T-helper 17 cell (primary cell): ENCODE results near the gene DCDC2C. TPM values are rescaled to one million over a fixed set of nuclear protein-coding genes. Genes with fewer than 3 reads are reported as not detected.
A peak's percentile ranks its signal among the peaks of the same experiment; 100 is the strongest.
"Not testable (repeated sequence)": the region's sequence is repeated elsewhere in the genome, so short reads cannot be mapped to it uniquely, and the experiment has no call there.

Experiments
- ATAC-seq: fragments of 150-1000 bp; cut with Tn5 transposase; 2 replicates; pipeline ENCODE4 v1.10.0; 2021; ENCODE audit warnings: mild to moderate bottlenecking, moderate library complexity
- DNase-seq, 3 donors: peaks; one replicate each; pipeline versions ENCODE4 v3.0.0 to v3.0.0-alpha.2; 2020 to 2021
- H3K9me3 ChIP-seq: one replicate; pipeline ENCODE4 v1.7.0; 2013; ENCODE audit warnings: low read length, mild to moderate bottlenecking; ENCODE audit not compliant: control insufficient read depth, poor library complexity, severe bottlenecking
- H3K27ac Mint-ChIP-seq: one replicate; pipeline ENCODE4 v1.8.0; 2022; ENCODE audit warnings: mild to moderate bottlenecking, moderate library complexity, mixed read lengths
- H3K27me3 Mint-ChIP-seq: one replicate; pipeline ENCODE4 v1.8.0; 2022; ENCODE audit warnings: mixed read lengths
- H3K36me3 Mint-ChIP-seq: one replicate; pipeline ENCODE4 v1.8.0; 2022; ENCODE audit warnings: low read depth, mixed read lengths
- H3K4me1 Mint-ChIP-seq: one replicate; pipeline ENCODE4 v1.8.0; 2022; ENCODE audit warnings: mild to moderate bottlenecking, mixed read lengths
- H3K4me3 Mint-ChIP-seq: one replicate; pipeline ENCODE4 v1.8.0; 2022; ENCODE audit warnings: mild to moderate bottlenecking, moderate library complexity, mixed read lengths
- total RNA-seq, 4 donors: library from RNA in 2 of 4; stranded (reverse) in 2 of 4; gene quantifications; one replicate each; pipeline ENCODE4 v1.2.3 and lab custom pipeline; 2022 to 2026

DCDC2C gene, protein sequence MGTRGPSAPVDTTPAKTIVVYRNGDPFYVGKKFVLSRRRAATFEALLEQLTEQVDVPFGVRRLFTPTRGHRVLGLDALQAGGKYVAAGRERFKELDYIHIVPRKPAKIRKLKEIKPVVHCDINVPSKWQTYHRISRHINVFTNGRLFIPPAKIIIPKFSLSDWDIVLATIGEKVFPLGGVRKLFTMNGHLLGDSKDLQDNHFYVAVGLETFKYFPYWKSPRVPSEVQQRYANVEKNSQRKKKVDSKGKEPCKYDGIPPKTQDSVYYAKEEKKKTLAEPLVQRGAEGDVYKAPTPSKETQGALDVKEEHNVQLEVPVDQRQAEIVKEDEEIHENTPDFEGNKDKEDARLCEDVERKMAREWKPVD
- total RNA-seq = not detected
- 0 reads per million in 2 donors for total RNA-seq (lab: John Stamatoyannopoulos, UW)

- Mint-ChIP-seq H3K27ac (no peak within 1 kb of the TSS), H3K4me3 (no peak within 1 kb of the TSS), H3K4me1 (no peaks in the 10 kb centered on the region), H3K27me3 (peaks cover 62% of the 10 kb centered on the region), H3K36me3 (peaks cover 2% of the 10 kb centered on the region)
- H3K9me3 ChIP-seq = no peaks in the 10 kb centered on the region
- DNase-seq (no peak), ATAC-seq (no peak)
Observed at GRCh38 chr2:3703236-3703756, at the start of gene DCDC2C. DCDC2C (plus strand) TSS chr2:3703575; CDS start chr2:3703752, 177 bp downstream.

DNA sequence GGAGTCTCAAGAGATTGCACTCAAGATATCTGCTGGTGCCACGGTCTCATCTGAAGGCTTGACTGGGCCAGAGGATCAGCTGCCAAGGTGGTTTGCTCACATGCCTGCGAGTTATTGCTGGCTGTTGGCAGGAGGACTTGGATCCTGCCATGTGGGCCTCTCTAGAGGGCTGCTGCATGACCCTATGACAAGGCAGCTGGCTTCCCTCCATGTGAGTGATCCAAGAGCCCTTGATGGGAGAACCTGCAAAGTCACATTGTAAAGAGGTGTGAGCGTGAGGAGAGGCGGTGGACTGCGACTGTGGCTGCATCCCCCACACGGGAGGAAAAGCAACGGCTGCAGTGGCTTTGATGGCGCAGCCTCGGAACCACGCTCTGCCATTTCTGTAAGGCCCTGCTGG, 49.4 kb upstream of the DCDC2C start:
- H3K9me3 ChIP-seq = no peaks in the 10 kb centered on the region
- ATAC-seq (no peak), DNase-seq (no peak)
- H3K27ac Mint-ChIP-seq = no peak overlapping the region
- H3K27me3 Mint-ChIP-seq = no peaks in the 10 kb centered on the region
- no peak overlapping the region for H3K4me3 Mint-ChIP-seq
- peaks cover 14% of the 10 kb centered on the region for H3K4me1 Mint-ChIP-seq
- peaks cover 3% of the 10 kb centered on the region for H3K36me3 Mint-ChIP-seq

DNA sequence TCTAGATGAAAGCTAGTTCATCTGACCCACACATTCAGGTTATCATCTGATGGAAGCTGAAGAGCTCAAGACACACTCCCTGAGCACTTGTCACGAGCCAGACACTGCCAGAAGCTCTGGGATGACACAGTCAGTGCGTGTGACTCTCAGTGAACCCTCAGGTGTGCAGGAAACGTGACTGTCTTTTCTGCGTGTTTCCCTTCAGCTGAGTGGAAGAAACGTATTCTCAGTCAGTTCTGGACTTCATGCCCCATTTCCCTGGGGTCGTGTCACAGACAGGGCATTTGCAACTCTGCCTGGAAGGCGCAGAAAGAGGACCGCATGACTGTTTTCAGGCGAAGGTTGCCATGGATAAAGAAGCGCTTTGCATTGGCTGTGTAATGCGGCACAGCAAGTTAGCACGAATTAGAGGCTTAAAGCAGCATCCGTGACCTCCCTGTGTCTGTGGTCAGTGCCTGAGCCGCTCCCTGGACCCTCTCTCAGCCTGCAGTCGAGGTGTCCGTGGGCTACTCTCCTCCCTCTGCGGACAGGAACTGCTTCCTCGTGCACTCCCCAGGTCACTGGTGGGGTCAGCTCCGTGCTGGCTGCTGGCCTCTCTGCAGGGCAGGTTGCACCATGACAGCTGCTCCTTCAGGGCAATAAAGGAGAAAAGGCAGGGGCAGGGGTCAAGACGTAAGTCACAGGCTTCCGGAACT, 48.7 kb upstream of the DCDC2C start:
- Mint-ChIP-seq H3K4me1 (peaks cover 14% of the 10 kb centered on the region), H3K4me3 (no peak overlapping the region), H3K27me3 (no peaks in the 10 kb centered on the region), H3K36me3 (peaks cover 3% of the 10 kb centered on the region), H3K27ac (no peak overlapping the region)
- H3K9me3 ChIP-seq = no peaks in the 10 kb centered on the region
- no peak for DNase-seq
- ATAC-seq = no peak

DNA sequence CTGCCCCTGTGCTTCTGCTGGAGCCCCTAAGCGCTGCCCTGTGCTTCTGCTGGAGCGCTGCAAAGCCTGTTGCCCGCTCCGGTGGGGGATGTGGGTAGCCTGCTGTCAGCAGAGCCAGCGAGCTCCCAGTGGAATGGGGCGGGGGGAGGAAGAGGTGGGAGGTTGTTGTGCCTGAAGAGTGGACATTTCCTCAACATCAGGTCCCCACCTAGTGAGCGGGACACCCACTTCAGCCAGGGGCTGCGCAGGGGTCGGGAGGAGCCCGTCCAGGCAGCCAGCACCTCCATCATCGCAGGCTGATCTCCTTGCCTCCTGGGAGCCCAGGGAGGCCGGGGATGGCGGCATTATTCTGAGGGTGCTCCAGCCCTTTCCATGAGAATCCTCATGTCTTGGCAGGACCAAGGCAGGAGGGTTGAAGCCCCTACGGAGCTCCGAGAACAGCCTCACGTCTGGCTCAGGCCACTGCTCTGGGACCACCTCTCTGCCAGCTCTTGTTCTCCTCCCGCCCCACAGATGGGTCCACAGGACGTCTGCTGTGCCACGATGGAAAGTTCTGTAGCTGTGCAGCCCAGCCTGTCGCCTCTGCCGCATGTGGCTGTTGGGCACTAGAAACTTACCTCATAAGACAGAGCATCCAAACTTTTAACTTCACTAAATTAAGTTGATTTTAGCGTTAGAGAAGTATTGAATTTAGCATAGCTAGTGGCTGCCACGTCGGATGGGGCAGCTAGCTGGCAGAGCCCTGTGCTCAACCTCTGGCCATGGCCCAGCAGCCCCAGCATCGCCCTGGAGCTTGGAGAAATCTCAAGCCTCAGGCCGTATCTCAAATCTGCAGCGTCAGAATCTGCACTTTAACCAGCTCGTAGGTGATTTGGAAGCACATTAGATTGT, 47.3 kb upstream of the DCDC2C start:
- Mint-ChIP-seq H3K4me3 (no peak overlapping the region), H3K36me3 (no peaks in the 10 kb centered on the region)

GRCh38 chr2:3656762-3657721, 46.3 kb upstream of the DCDC2C start:
- Mint-ChIP-seq H3K4me3 (no peak overlapping the region), H3K4me1 (peaks cover 8% of the 10 kb centered on the region), H3K27me3 (no peaks in the 10 kb centered on the region), H3K27ac (no peak overlapping the region), H3K36me3 (no peaks in the 10 kb centered on the region)
- H3K9me3 ChIP-seq = no peaks in the 10 kb centered on the region
- DNase-seq = no peak
- ATAC-seq = no peak

More for the DNA sequence above, 47.3 kb upstream of the DCDC2C start:
- ATAC-seq (no peak), DNase-seq (no peak)
- H3K27ac Mint-ChIP-seq = no peak overlapping the region
- H3K9me3 ChIP-seq = no peaks in the 10 kb centered on the region
- H3K27me3 Mint-ChIP-seq = no peaks in the 10 kb centered on the region
- H3K4me1 Mint-ChIP-seq = peaks cover 15% of the 10 kb centered on the region

DNA sequence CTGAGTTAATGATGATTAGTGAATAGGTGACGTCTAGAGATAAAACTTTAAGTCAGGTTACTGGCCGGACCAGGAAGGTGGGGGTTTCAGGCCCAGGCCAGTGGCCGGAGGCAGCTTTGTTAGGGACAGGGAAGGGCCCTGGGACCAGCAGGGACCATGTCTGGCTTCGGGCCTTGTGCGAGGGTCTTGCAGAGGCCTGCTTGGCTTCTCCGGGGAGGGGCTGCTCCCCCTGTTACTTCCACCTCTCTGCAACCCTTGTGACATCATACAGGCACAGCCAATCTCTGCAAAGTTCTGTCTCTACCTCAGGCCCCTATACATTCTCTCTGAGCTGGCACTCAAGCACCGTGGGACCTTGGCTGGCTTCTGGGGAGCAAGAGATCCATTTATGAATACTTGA, 45.5 kb upstream of the DCDC2C start, which contains the start of gene ALLC:
Gene ALLC (plus strand): TSS at position 320 of the 400 bp plus-strand sequence. CDS start 12,958 bp downstream, outside the sequence.
- Mint-ChIP-seq H3K27ac (peak within 1 kb of the TSS; percentile 62), H3K36me3 (no peaks in the 10 kb centered on the region), H3K27me3 (no peaks in the 10 kb centered on the region), H3K4me1 (peaks cover 8% of the 10 kb centered on the region), H3K4me3 (no peak within 1 kb of the TSS)
- H3K9me3 ChIP-seq = no peaks in the 10 kb centered on the region
- DNase-seq = no peak
- ATAC-seq = no peak

DNA sequence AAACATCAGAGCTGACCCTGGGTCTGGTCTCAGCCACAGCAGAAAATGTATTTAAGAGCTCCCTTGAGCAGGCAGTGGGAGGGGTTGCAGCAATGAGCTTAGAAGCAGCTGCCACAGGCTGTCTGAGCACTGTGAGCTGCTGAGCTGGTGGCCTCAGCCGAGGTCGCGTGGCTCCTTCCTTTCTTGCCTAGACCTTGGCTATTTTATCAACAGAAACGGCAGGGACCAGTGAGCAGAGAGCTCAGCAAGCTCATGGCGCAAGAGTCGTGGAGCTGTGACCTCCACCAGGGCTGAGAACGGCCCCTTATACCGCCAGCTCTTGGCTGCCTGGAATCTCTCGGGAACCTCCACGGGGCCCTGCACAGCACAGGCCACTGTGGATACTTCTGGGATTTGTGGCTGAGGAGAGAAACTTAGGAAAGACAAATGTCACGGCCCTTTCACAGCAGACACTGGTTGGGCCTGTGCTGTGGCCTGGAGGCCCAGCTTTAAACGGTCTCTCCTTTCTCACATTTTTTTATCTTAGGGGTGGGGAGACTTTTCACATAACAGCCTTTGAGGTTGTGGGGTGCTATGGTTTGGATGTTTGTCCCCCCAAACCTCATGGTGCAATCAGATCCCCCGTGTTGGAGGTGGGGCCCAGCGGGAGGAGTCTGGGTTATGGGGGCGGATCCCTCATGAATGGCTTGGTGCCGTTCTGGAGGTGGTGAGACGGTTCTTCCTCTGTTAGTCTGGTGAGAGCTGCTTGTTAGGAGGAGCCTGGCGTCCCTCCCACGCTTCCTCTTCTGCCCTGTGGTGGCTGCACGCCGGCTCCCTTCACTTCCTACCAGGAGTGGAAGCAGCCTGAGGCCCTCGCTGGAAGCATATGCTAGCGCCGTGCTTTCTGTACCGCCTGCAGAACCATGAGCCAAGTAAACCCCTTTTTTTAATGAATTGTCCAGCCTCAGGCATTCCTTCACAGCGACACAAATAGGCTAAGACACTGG, 43.6 kb upstream of the DCDC2C start:
- DNase-seq (no peak), ATAC-seq (no peak)
- H3K4me1 Mint-ChIP-seq = peaks cover 4% of the 10 kb centered on the region
- no peaks in the 10 kb centered on the region for H3K27me3 Mint-ChIP-seq
- no peaks in the 10 kb centered on the region for H3K36me3 Mint-ChIP-seq
- no peak overlapping the region for H3K4me3 Mint-ChIP-seq
- no peak overlapping the region for H3K27ac Mint-ChIP-seq
- no peaks in the 10 kb centered on the region for H3K9me3 ChIP-seq

- not testable (repeated sequence) for DNase-seq, H3K27ac Mint-ChIP-seq, H3K9me3 ChIP-seq, H3K36me3 Mint-ChIP-seq, H3K4me1 Mint-ChIP-seq, H3K27me3 Mint-ChIP-seq, H3K4me3 Mint-ChIP-seq, ATAC-seq
Observed at GRCh38 chr2:3660640-3661039, 42.7 kb upstream of the DCDC2C start.

DNA sequence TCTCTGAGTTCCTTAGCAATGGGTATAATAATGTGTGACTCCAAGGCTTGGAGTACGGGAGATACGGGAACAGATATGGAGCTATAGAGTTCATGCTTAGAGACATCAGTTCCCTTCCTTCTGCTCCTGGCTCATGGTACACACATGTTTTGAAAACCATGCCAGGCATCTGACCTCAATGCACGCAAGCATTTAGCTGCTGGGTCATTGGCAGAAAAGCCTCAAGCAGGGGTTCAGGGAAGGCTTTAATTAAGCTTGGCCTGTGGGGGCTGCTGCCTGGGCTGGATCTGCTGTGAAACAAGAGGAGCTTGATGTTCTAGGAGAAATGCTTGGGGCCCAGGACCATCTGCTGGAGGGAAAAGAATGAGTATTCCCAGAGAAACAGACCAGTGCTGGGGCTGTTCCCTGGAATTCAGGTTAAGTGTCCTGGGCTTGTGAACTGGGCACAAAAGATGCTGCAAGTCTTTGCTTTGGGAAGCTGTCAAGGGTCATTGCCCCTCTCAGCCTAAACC, 42.2 kb upstream of the DCDC2C start:
- H3K27me3 Mint-ChIP-seq = no peaks in the 10 kb centered on the region
- H3K4me1 Mint-ChIP-seq = peaks cover 4% of the 10 kb centered on the region
- no peak for ATAC-seq
- H3K9me3 ChIP-seq = no peaks in the 10 kb centered on the region
- H3K27ac Mint-ChIP-seq = peak overlapping the region; percentile 53
- H3K36me3 Mint-ChIP-seq = no peaks in the 10 kb centered on the region
- no peak overlapping the region for H3K4me3 Mint-ChIP-seq
- DNase-seq = no peak

GRCh38 chr2:3662239-3662638, 41.1 kb upstream of the DCDC2C start:
- Mint-ChIP-seq H3K4me3 (no peak overlapping the region), H3K36me3 (no peaks in the 10 kb centered on the region), H3K27ac (peak overlapping the region; percentile 53), H3K4me1 (peaks cover 4% of the 10 kb centered on the region), H3K27me3 (no peaks in the 10 kb centered on the region)
- no peaks in the 10 kb centered on the region for H3K9me3 ChIP-seq
- ATAC-seq (no peak), DNase-seq (no peak)

DNA sequence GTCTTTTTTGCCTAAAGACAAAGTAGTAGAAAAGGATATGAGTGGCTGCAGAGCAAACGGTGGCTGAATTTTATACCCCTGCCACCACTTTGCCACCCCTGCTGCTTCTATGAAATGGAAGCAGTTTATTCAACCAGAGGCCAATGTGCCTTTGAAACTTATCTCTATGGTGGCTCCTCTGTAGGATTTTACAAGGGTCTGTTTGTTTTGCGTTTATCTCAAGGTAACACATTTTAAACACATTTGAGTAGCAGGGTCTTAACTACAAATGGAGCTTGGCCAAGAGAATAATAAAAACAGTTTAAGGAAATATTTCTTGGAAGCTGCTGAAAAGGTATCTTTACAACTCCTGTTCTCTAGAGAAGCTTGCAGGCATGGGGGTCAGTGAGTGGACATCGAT, 39.3 kb upstream of the DCDC2C start:
- no peak overlapping the region for H3K4me3 Mint-ChIP-seq
- peaks cover 7% of the 10 kb centered on the region for H3K4me1 Mint-ChIP-seq
- ATAC-seq (no peak), DNase-seq (no peak)
- peaks cover 8% of the 10 kb centered on the region for H3K27me3 Mint-ChIP-seq
- H3K36me3 Mint-ChIP-seq = peaks cover 3% of the 10 kb centered on the region
- H3K9me3 ChIP-seq = no peaks in the 10 kb centered on the region
- no peak overlapping the region for H3K27ac Mint-ChIP-seq
